Tongue (tissue), 2 donors: ENCODE results near the gene LRRC71. TPM values are rescaled to one million over a fixed set of nuclear protein-coding genes. Genes with fewer than 3 reads are reported as not detected.

Experiments
- DNase-seq: peaks from one replicate; pipeline ENCODE4 v3.0.0-alpha.2; 2015
- total RNA-seq: library from RNA; depleted of rRNA; stranded (reverse); fragments of >200 nt; gene quantifications from one replicate; pipeline ENCODE4 v1.2.3, GENCODE V29; 2014

The LRRC71 gene
- total RNA-seq, 1 donor from 2014 or later = not detected

- peak; percentile 79 for DNase-seq
These were observed 7.0 kb downstream of the LRRC71 start for GRCh38 chr1:156927215-156928042.

GRCh38 chr1:156928043-156928602 is 7.7 kb downstream of the LRRC71 start:
- no peak for DNase-seq

- DNase-seq = no peak
These were observed 9.3 kb downstream of the LRRC71 start for GRCh38 chr1:156929596-156930238.

GRCh38 chr1:156930483-156930882 is 10.1 kb downstream of the LRRC71 start:
- DNase-seq = no peak

- no peak for DNase-seq
These were observed 10.9 kb downstream of the LRRC71 start for GRCh38 chr1:156931211-156931952.

GRCh38 chr1:156931974-156932710 is 11.7 kb downstream of the LRRC71 start:
- peak; percentile 38 for DNase-seq

- no peak for DNase-seq
These were observed 12.7 kb downstream of the LRRC71 start for GRCh38 chr1:156933136-156933535.

GRCh38 chr1:156935505-156936128 is 15.2 kb downstream of the LRRC71 start:
- no peak for DNase-seq

- DNase-seq = no peak
These were observed 15.8 kb downstream of the LRRC71 start for GRCh38 chr1:156936191-156936590.

GRCh38 chr1:156936721-156937220 is 16.3 kb downstream of the LRRC71 start:
- no peak for DNase-seq

- no peak for DNase-seq
These were observed 17.5 kb downstream of the LRRC71 start for GRCh38 chr1:156937883-156938282.

GRCh38 chr1:156938813-156939212 is 18.4 kb downstream of the LRRC71 start:
- DNase-seq = no peak

GRCh38 chr1:156939786-156940334 is 19.4 kb downstream of the LRRC71 start:
- DNase-seq = no peak

GRCh38 chr1:156941675-156942074 is 21.2 kb downstream of the LRRC71 start:
- no peak for DNase-seq

GRCh38 chr1:156942176-156942575 is 21.7 kb downstream of the LRRC71 start:
- DNase-seq = no peak

- no peak for DNase-seq
These were observed 22.1 kb downstream of the LRRC71 start for GRCh38 chr1:156942576-156942975.

GRCh38 chr1:156943756-156944155 is 23.3 kb downstream of the LRRC71 start:
- no peak for DNase-seq

GRCh38 chr1:156944268-156944667 is 23.8 kb downstream of the LRRC71 start:
- no peak for DNase-seq

GRCh38 chr1:156944848-156945247 is 24.4 kb downstream of the LRRC71 start:
- no peak for DNase-seq

GRCh38 chr1:156945881-156946661 is 25.6 kb downstream of the LRRC71 start:
- DNase-seq = no peak
